LoVo (cell line): Measurements from ENCODE around the gene PDXDC1.
"Not testable (repeated sequence)": the region's sequence is repeated elsewhere in the genome, so short reads cannot be mapped to it uniquely, and the experiment has no call there.

Experiments
- DNase-seq: peaks from one replicate; pipeline ENCODE4 v3.0.0-alpha.2; 2016; ENCODE audit warnings: low spot score

PDXDC1 gene

GRCh38 chr16:15134752-15135482, 160.1 kb downstream of the PDXDC1 start:
- DNase-seq, result not testable (repeated sequence)

- not testable (repeated sequence) for DNase-seq
Measured at GRCh38 chr16:15135483-15136360, 160.9 kb downstream of the PDXDC1 start.

- not testable (repeated sequence) for DNase-seq
Measured at GRCh38 chr16:15137514-15137913, 162.7 kb downstream of the PDXDC1 start.

GRCh38 chr16:15140444-15141365, 165.9 kb downstream of the PDXDC1 start:
- DNase-seq, result not testable (repeated sequence)

- DNase-seq, result no peak
Measured at GRCh38 chr16:15141586-15141985, 166.8 kb downstream of the PDXDC1 start.

- DNase-seq, result not testable (repeated sequence)
Measured at GRCh38 chr16:15142107-15142890, 167.5 kb downstream of the PDXDC1 start.

GRCh38 chr16:15142891-15143600, 168.2 kb downstream of the PDXDC1 start:
- DNase-seq, result not testable (repeated sequence)

GRCh38 chr16:15143601-15144091, 168.8 kb downstream of the PDXDC1 start:
- DNase-seq, result not testable (repeated sequence)

- not testable (repeated sequence) for DNase-seq
Measured at GRCh38 chr16:15144092-15144631, 169.3 kb downstream of the PDXDC1 start.

- not testable (repeated sequence) for DNase-seq
Measured at GRCh38 chr16:15144781-15145417, 170.1 kb downstream of the PDXDC1 start.

- not testable (repeated sequence) for DNase-seq
Measured at GRCh38 chr16:15145418-15146263, 170.8 kb downstream of the PDXDC1 start.

GRCh38 chr16:15146264-15146662, 171.4 kb downstream of the PDXDC1 start:
- not testable (repeated sequence) for DNase-seq

GRCh38 chr16:15148831-15149230, 174.0 kb downstream of the PDXDC1 start:
- DNase-seq, result not testable (repeated sequence)

- DNase-seq, result not testable (repeated sequence)
Measured at GRCh38 chr16:15149260-15149659, 174.4 kb downstream of the PDXDC1 start.

- not testable (repeated sequence) for DNase-seq
Measured at GRCh38 chr16:15154005-15154404, 179.2 kb downstream of the PDXDC1 start.

GRCh38 chr16:15154650-15155562, 180.1 kb downstream of the PDXDC1 start:
- peak; percentile 83 for DNase-seq

- DNase-seq, result not testable (repeated sequence)
Measured at GRCh38 chr16:15157644-15158043, 182.8 kb downstream of the PDXDC1 start.
